Subcutaneous abdominal adipose tissue (tissue), 5 donors: ENCODE measurements around the gene PEX7.
"Not testable (repeated sequence)": the region's sequence is repeated elsewhere in the genome, so short reads cannot be mapped to it uniquely, and the experiment has no call there.

Experiments
- H3K27ac ChIP-seq: one replicate; pipeline ENCODE4 v1.7.0; 2013; ENCODE audit warnings: low read depth, mild to moderate bottlenecking, inconsistent platforms, low read length, moderate library complexity
- H3K27me3 ChIP-seq, 5 donors: one replicate each; pipeline ENCODE4 v1.7.0; 2013; ENCODE audit warnings: low read length in 5 of 5, inconsistent platforms in 1 of 5; ENCODE audit not compliant: control insufficient read depth in 5 of 5, insufficient read depth in 4 of 5
- H3K36me3 ChIP-seq, 5 donors: one replicate each; pipeline ENCODE4 v1.7.0; 2013; ENCODE audit warnings: low read length in 5 of 5; ENCODE audit not compliant: control insufficient read depth in 5 of 5, insufficient read depth in 5 of 5
- H3K4me1 ChIP-seq, 5 donors: one replicate each; pipeline ENCODE4 v1.7.0; 2013; ENCODE audit warnings: low read length in 5 of 5, mild to moderate bottlenecking in 3 of 5, moderate library complexity in 1 of 5; ENCODE audit not compliant: control insufficient read depth in 5 of 5, insufficient read depth in 5 of 5
- H3K4me3 ChIP-seq, 5 donors: one replicate each; pipeline ENCODE4 v1.7.0; 2013; ENCODE audit warnings: low read length in 5 of 5, low read depth in 1 of 5
- H3K9ac ChIP-seq, 5 donors: one replicate each; pipeline ENCODE4 v1.7.0; 2013; ENCODE audit warnings: low read length in 5 of 5, mild to moderate bottlenecking in 4 of 5, moderate library complexity in 3 of 5
- H3K9me3 ChIP-seq, 5 donors: one replicate each; pipeline ENCODE4 v1.7.0; 2013; ENCODE audit warnings: low read length in 5 of 5; ENCODE audit not compliant: control insufficient read depth in 5 of 5
- donor health status: healthy.
- donor health status: healthy.
- donor health status: healthy.
- donor health status: healthy.
- donor health status: healthy.

Gene PEX7

GRCh38 chr6:136803608-136804007, 18.8 kb upstream of the PEX7 start:
- Histone ChIP-seq H3K9ac (no peak overlapping the region), H3K36me3 (no peaks in the 10 kb centered on the region), H3K4me1 (no peaks in the 10 kb centered on the region), H3K27ac (no peak overlapping the region), H3K27me3 (no peaks in the 10 kb centered on the region), H3K4me3 (no peak overlapping the region), H3K9me3 (no peaks in the 10 kb centered on the region)

- Histone ChIP-seq H3K9me3 (no peaks in the 10 kb centered on the region), H3K4me1 (no peaks in the 10 kb centered on the region), H3K27ac (no peak overlapping the region), H3K9ac (no peak overlapping the region), H3K36me3 (no peaks in the 10 kb centered on the region), H3K4me3 (no peak overlapping the region), H3K27me3 (no peaks in the 10 kb centered on the region)
These were observed 13.1 kb upstream of the PEX7 start for GRCh38 chr6:136809091-136809860.

DNA sequence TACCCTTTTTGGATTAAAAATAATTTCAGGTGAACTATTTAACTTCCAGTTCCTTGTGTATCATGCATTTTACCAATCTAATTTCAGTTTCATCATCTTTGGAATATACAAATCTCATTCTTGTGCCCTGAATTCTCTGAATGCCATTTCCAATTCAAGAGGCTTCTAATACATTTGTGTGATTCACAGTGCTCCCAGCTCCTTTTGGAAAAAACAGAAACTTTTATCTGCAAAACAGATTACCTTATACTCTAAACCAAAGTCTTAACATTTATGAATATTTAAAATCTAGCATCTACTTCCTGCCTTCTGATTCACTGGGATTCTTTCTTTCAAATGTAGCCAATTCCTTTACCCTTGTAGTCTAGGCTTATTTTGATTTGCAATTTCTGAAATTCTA, 11.1 kb upstream of the PEX7 start:
- H3K4me1 ChIP-seq, result no peaks in the 10 kb centered on the region
- no peak overlapping the region for H3K9ac ChIP-seq
- H3K36me3 ChIP-seq, result no peaks in the 10 kb centered on the region
- H3K27me3 ChIP-seq, result no peaks in the 10 kb centered on the region
- H3K27ac ChIP-seq, result no peak overlapping the region
- H3K9me3 ChIP-seq, result no peaks in the 10 kb centered on the region
- H3K4me3 ChIP-seq, result no peak overlapping the region

DNA sequence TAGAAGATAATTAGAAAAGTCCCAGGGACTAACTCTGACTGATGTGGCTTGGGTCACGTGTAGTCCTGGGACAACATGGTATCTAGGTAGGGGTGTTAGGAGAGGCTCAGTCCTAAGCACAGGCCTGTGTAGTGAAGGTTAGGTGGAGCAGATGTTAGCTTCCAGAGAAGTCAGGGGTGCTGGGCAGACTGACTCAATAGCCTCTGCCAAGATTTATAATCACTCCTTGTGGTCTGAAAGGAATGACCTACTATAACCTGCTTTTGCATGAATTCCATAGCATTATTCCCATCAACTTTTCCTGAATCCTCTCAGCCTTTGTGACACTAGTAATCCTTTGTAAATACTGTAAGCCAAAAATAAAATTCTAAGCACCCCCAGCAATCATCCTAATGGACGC, 10.2 kb upstream of the PEX7 start:
- no peak overlapping the region for H3K9ac ChIP-seq
- H3K36me3 ChIP-seq, result no peaks in the 10 kb centered on the region
- no peak overlapping the region for H3K27ac ChIP-seq
- H3K4me1 ChIP-seq, result no peaks in the 10 kb centered on the region
- H3K4me3 ChIP-seq, result no peak overlapping the region
- H3K27me3 ChIP-seq, result no peaks in the 10 kb centered on the region
- no peaks in the 10 kb centered on the region for H3K9me3 ChIP-seq

DNA sequence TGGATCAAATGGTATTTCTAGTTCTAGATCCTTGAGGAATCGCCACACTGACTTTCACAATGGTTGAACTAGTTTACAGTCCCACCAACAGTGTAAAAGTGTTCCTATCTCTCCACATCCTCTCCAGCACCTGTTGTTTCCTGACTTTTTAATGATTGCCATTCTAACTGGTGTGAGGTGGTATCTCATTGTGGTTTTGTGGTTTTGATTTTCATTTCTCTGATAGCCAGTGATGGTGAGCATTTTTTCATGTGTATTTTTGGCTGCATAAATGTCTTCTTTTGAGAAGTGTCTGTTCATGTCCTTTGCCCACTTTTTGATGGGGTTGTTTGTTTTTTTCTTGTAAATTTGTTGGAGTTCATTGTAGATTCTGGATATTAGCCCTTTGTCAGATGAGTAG, 6.8 kb upstream of the PEX7 start:
- H3K9ac ChIP-seq, H3K9me3 ChIP-seq, H3K4me1 ChIP-seq, H3K36me3 ChIP-seq, H3K27me3 ChIP-seq, H3K4me3 ChIP-seq, H3K27ac ChIP-seq: not testable (repeated sequence)

- no peaks in the 10 kb centered on the region for H3K27me3 ChIP-seq
- H3K27ac ChIP-seq, result no peak overlapping the region
- peaks cover 0 to 2% (median 1%) of the 10 kb centered on the region in 5 donors for H3K4me1 ChIP-seq
- H3K36me3 ChIP-seq, result no peaks in the 10 kb centered on the region
- no peak overlapping the region for H3K9ac ChIP-seq
- H3K9me3 ChIP-seq, result no peaks in the 10 kb centered on the region
- H3K4me3 ChIP-seq, result no peak overlapping the region
These were observed 5.7 kb upstream of the PEX7 start for GRCh38 chr6:136816656-136817055.

GRCh38 chr6:136820561-136820960, 1.8 kb upstream of the PEX7 start:
- H3K27ac ChIP-seq, result no peak overlapping the region
- H3K9me3 ChIP-seq, result no peaks in the 10 kb centered on the region
- H3K4me3 ChIP-seq, result no peak overlapping the region
- no peaks in the 10 kb centered on the region for H3K36me3 ChIP-seq
- no peaks in the 10 kb centered on the region for H3K27me3 ChIP-seq
- H3K4me1 ChIP-seq, result peaks cover 0 to 13% (median 11%) of the 10 kb centered on the region in 5 donors
- H3K9ac ChIP-seq, result no peak overlapping the region

DNA sequence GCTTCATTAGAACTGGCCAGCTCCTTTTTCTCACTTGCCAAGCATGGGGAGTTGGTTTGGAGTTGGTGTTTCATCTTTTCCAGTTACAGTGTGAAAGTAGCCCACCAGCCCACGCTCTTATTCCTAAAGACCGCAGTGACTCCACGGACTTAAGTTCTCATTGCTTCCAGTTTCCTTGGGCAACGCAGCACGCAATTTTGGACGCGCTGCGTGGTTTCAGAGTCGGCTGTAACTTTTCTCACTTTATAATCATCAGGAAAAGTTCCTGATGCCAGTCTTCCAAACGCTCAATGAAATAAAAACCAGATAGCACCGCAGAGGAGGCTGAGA, 381 bp upstream of the PEX7 start:
- Histone ChIP-seq H3K9me3 (no peaks in the 10 kb centered on the region), H3K4me1 (peaks cover 0 to 13% (median 11%) of the 10 kb centered on the region in 5 donors), H3K4me3 (peak overlapping the region; percentile 65 to 96 (median 89)), H3K27ac (peak overlapping the region; percentile 88), H3K36me3 (peaks cover 2 to 11% (median 8%) of the 10 kb centered on the region in 5 donors), H3K9ac (peak overlapping the region; percentile 59 to 84 (median 83)), H3K27me3 (no peaks in the 10 kb centered on the region)

GRCh38 chr6:136823128-136823660, 802 bp downstream of the PEX7 start:
- Histone ChIP-seq H3K27me3 (no peaks in the 10 kb centered on the region), H3K9me3 (no peaks in the 10 kb centered on the region), H3K9ac (peak overlapping the region; percentile 77 to 90 (median 83)), H3K27ac (peak overlapping the region; percentile 88), H3K4me3 (peak overlapping the region; percentile 65 to 96 (median 89)), H3K4me1 (peaks cover 0 to 13% (median 11%) of the 10 kb centered on the region in 5 donors), H3K36me3 (peaks cover 5 to 11% (median 8%) of the 10 kb centered on the region in 5 donors)

DNA sequence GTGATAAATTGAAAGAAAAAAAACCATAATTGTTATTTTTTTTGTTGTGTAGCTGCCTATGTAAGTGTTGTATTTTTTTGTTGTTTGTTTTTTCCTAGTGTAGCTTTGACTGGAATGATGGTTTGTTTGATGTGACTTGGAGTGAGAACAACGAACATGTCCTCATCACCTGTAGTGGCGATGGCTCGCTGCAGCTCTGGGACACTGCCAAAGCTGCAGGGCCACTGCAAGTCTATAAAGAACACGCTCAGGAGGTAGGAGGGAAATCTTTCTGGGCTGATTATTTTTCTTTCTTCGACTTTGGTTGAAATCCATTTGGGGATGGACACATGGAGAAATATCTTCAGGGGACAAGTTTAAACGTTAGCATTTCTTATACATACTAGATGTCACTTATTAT, 3.8 kb downstream of the PEX7 start:
- Histone ChIP-seq H3K9ac (no peak overlapping the region), H3K9me3 (no peaks in the 10 kb centered on the region), H3K4me3 (no peak overlapping the region), H3K27ac (no peak overlapping the region), H3K36me3 (peaks cover 5 to 16% (median 9%) of the 10 kb centered on the region in 5 donors), H3K27me3 (no peaks in the 10 kb centered on the region), H3K4me1 (peaks cover 0 to 13% (median 11%) of the 10 kb centered on the region in 5 donors)
